Measurements from ENCODE around the gene RAD51B.
"Not testable (repeated sequence)": the region's sequence is repeated elsewhere in the genome, so short reads cannot be mapped to it uniquely, and the experiment has no call there.

The RAD51B gene

DNA sequence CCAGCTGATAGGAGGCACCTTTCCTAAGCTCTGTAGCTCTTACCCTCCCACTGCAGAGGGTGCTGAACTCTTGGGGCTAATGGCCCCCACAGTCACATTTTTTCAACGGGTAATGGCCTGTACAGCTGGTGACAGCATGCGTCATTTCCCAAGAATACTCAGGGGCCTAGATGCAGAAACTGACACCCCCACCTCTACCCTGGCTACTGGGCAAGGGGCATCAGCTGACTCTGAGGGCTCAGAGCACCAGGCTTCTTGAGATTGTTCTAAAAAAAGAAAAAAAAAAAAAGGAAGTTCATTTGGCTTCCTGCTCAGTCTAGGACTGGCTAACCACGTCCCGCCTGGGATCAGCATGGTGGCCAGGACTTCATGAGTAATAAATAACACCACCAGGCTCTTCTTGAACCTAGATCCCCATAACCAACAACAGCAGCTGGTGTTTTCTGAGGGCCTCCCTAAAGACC lies 938.1 kb downstream of the RAD51B start:
- no peak for DNase-seq

DNA sequence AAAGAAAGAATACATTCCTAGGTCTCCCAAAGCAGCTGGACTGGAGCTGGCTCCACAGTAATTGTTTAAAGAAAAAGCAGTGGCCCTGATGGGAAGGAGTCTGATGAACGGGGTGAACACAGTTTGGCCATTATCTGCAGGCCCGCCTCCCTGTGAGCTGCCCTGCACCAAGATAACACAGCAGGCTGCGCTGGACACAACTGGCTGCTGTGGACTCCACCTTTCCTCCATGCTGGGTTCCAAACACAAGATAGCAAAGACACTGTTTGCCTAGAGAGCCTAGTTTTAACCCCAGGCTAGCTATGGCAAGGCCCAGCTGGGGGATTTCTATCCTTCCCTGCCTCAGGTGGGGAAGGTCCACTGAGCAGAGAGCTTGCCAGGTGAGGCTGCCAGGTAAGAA lies 938.7 kb downstream of the RAD51B start:
- no peak for DNase-seq

DNA sequence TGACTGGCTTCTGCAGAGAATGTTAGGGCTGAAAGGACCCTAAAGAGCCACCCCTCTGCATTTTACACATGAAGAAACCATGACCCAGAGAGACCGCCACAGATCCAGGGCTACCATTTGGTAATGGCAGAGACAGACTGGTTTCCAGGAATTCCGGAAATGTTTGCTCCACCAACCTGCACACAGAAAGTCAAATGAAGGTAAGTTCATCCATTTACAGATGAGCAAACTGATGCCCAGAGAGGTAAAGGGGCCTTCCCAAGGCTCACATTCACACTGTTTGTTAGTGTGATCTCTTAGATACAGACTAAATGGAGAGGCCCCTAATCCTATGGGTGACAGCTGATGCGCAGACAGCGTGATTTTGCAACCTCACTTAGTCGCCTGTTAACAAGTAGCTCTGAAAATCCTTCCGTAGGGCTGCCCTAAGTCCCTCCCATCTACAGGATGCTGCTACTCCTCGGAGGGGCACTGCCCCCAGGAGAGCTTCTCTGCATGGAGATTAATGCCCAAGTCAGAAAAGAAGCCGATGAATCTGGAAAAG lies 939.5 kb downstream of the RAD51B start:
- no peak for DNase-seq

GRCh38 chr14:68759937-68760336 lies 940.4 kb downstream of the RAD51B start:
- DNase-seq = no peak

- DNase-seq = no peak
Measured at GRCh38 chr14:68760761-68761160, 941.2 kb downstream of the RAD51B start.

DNA sequence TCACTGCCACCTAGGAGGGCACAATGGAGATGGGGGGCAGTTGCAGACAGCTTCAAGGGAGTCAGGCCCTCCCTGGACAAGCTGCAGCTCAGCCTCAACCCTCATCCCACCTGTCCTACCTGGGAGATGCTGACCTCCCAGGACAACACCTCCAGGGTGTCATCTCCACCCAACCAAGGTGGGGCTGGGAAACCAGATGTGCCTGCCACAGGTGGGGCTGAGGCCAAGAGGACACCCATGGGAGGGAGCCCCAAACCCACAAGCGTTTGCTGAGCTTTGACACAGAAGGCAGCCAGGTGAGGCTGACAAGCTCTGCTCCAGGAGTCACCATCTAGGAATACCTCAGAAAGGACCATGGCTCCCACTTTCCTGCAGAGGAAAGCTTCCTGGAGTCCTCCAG lies 941.8 kb downstream of the RAD51B start:
- DNase-seq = no peak

DNA sequence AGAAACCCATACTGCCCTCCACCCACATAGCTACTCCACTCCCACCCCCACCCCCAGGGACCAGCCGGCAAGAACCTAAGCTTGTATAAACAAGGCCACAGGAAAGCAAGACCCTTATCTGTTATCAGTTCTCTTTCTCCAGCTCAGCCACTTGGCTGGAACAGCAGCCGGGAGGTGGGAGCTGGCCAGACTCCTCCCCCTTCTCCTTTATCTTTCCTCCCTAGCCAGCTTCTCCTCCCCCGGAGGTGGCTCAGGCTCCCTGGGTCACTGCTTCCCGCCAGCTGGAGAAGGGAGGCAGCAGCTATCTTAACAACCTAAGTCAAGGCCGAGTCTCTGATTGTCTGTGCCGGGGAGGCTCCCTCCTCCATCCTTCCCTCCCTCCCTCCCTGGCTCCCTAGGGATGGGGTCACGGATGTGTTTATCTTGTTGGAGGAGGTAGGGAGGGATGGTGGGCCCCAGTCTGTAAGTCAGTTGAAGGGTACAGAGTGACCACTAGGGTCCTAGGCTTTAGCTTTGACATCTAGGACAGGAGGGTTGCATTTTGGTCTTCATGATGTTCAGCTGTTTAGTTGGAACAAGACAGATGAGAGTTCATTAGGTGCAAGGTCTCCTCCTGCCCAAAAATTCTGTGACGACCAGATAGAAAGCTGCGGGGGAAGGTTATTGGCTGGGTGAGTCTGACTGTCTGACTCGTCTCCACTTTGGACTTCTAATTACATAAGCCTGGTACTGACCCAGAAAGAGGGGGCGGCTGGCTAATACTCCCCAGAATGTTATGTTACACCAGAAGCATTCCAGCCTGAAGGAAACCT lies 943.6 kb downstream of the RAD51B start:
- DNase-seq = peak; percentile 3

GRCh38 chr14:68763843-68764242 lies 944.3 kb downstream of the RAD51B start:
- not testable (repeated sequence) for DNase-seq

DNA sequence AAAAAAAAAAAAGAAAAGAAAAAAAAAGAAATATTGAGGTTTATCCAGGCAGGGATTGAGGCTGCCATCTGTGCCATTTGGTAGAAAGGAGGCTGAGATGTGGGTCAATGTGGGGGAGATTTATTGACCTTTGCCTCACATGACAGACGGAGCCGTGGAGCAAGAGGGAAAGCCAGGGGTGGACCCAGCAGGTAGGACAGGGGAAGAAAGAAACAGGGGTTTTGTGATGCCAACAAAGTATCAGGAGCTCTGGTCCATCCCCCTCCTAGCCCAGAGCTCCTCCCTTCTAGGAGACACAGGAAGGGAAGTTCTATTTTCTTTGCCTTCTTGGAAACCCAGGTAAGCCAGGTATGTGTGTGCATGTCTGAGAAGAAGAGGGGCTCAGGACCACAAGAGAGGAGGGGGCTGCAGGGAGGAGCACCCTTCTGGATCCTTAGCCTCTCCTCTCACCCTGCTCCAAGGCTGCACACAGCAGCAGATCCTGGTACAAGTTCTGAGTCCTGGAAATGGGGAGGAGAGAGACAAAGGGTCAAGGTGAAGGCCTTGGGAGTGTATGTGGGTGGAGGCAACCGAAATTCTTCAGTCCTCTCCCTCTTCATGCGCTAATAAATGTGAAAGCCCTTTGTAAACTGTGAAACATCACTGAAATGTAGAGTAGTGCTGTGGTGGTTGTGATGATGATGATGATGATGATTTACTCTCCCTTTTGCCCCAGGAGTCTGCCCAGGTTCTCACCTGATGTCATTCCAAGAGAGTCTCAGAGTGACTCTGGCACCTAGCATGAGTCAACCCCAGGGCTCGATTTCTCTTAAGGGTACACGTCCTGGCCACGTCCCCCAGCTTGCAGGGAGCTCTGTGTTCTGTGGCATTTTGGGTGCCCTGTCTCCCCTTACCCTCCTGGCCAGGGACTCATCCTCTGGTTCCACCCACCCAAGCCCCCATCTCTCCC lies 947.0 kb downstream of the RAD51B start:
- DNase-seq = no peak

DNA sequence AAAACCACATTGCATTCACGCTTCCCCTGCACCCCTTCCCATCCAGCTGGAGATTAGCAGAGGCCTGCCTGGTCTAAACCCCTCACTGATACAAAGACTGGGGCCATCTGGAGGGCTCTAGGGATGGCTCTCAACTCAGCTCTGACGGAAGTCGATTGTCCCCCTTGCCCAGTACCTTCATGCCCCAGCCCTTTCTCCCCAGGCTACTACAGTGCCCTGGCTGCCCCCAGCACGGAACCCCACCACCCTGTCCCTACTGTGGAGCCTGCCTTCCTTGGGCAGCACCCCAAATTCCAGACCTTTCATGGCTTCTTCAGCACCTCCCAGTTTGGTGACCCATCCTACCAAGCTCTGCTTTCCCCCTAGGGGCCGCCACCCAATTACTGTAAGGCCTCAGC lies 947.7 kb downstream of the RAD51B start:
- no peak for DNase-seq

DNA sequence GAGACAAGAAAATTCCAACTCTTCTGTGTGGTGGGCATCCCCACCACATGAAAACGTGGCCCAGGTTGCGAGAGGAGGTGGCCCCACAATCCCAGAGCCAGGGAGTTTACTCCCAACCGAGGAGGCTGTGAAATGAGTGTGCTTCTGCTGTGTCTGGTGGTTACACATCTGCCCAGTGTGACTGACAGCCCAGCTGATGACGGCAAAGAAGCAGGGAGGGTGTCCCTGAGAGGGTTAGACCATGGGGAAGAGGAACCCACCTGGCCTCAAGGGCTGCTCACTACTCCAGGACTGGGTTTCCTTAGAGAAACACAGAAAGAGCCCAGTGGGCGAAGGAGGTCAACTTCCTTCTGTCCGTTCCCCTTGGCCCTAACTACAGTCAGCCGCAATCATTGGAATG lies 948.7 kb downstream of the RAD51B start:
- no peak for DNase-seq

DNA sequence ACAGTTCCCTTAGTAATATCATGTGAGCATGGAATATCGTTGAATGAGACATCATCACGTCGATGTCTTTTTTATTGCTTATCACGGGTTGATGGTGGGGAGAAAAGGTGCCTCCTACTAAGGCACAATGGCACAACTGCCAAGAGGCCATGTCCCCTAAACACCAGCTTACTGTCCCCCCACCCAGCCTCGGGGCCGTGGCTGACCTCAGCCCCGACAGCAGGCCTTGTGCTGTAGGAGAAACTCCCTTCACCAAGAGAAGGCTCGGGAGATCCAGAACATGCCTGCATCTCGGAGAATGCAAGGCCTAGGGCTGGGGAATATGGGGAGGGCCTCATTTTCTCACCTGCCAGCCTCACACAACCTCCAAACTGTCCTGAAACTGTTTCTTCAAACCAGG lies 950.5 kb downstream of the RAD51B start:
- DNase-seq = no peak

DNA sequence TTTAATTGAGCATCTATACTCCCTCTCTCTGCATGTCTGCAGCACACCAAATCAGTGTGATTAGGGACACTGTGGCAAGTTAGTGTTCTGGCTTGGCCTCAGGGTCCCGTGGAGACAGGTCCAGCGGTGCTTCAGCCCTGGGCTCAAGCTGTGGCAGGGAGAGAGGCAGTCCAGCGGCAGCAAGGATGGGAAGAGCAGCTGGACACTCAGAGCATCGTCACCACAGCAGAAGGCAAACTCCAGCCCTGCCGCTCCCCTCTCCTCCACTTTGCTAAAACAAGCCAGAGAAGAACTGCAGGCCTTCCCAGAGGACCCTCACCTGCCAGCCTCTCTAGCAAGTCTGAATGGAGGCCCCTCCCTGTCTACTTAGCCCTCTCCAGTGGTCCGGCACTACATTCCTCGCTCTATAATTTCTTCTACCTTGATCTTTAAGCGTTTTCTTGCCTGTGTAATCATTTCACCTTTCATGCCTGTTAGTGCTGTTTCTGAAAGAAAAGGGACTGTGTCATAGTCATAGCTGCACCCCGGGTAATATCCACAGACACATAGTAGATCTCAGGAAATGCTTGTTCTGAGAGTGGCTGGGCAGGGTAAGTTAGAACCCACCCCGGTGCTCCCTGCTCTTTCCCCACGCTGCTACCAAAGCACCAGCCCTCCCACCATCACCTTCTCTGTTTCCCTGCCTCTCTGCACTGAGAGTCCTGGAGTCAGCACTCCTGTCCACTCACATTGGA lies 951.1 kb downstream of the RAD51B start:
- DNase-seq = no peak

DNA sequence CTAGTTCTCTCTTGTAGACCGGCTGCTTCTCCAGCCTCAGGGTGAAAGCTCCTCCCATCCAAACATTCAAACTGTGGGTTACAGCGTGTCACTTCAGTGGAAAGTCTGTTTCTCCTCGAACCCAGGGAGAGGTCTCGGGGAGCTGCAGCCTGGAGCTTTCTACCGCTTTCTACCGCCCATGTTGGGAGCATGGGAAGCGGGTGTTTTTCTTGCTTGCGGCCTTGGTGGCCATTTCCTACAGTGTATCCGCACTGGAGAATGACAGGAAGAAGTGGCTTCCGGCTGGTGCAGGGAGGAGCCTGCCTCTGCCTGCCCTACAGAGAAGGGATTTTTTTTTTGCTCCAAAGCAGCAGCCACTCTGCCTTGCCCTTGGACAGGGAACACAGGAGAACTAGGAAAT lies 952.1 kb downstream of the RAD51B start:
- no peak for DNase-seq

GRCh38 chr14:68772761-68773381 lies 953.3 kb downstream of the RAD51B start:
- no peak for DNase-seq

- DNase-seq = no peak
Measured at GRCh38 chr14:68774771-68775613, 955.4 kb downstream of the RAD51B start.

- no peak for DNase-seq
Measured at GRCh38 chr14:68775614-68776126, 956.1 kb downstream of the RAD51B start.

DNA sequence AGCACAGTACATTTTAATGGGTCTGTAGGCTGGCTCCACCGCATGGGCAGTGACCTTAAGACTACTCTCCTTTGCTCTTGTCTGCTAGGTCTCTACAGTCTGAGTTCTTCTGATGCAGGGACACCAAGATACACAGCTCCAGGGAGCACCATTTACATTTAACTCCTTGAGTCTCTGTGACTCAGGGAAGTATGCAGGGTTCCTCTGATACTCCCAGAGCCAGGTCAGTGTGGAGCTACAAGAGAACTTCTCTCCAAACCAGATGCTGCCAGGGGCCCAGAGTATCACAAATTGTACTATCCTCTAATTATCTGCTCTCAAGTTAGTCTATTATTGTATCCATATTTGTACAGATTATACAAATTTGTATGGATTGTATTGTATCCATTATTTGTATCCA lies 958.1 kb downstream of the RAD51B start:
- DNase-seq = no peak

Data from NCI-H2029 treated with DMSO at 0.1 percent for 48 hours (cell line).